Measurements from ENCODE around the gene FAM131A.
"Not testable (repeated sequence)": the region's sequence is repeated elsewhere in the genome, so short reads cannot be mapped to it uniquely, and the experiment has no call there.

FAM131A gene

GRCh38 chr3:184339451-184340135 is 2.2 kb downstream of the FAM131A start:
- peaks cover 19% of the 10 kb centered on the region for H3K4me1 Mint-ChIP-seq (ENCODE audit: low read depth)
- not testable (repeated sequence) for H3K9me3 Mint-ChIP-seq; H3K27me3 Mint-ChIP-seq (ENCODE audit: low read depth); DNase-seq (ENCODE audit: low spot score); H3K27ac Mint-ChIP-seq; H3K36me3 Mint-ChIP-seq (ENCODE audit: low read depth); H3K4me3 Mint-ChIP-seq

GRCh38 chr3:184341925-184342324 is 4.5 kb downstream of the FAM131A start:
- Mint-ChIP-seq H3K27ac (no peak overlapping the region), H3K4me1 (ENCODE audit: low read depth) (peaks cover 6% of the 10 kb centered on the region), H3K27me3 (ENCODE audit: low read depth) (no peaks in the 10 kb centered on the region), H3K4me3 (no peak overlapping the region), H3K9me3 (no peaks in the 10 kb centered on the region), H3K36me3 (ENCODE audit: low read depth) (no peaks in the 10 kb centered on the region)
- no peak for DNase-seq (ENCODE audit: low spot score)

GRCh38 chr3:184343200-184343876 is 5.9 kb downstream of the FAM131A start:
- DNase-seq (ENCODE audit: low spot score): no peak
- no peaks in the 10 kb centered on the region for H3K36me3 Mint-ChIP-seq (ENCODE audit: low read depth)
- no peak overlapping the region for H3K27ac Mint-ChIP-seq
- H3K4me3 Mint-ChIP-seq: no peak overlapping the region
- no peaks in the 10 kb centered on the region for H3K27me3 Mint-ChIP-seq (ENCODE audit: low read depth)
- peaks cover 4% of the 10 kb centered on the region for H3K4me1 Mint-ChIP-seq (ENCODE audit: low read depth)
- H3K9me3 Mint-ChIP-seq: no peaks in the 10 kb centered on the region

GRCh38 chr3:184344579-184345316 is 7.3 kb downstream of the FAM131A start:
- H3K36me3 Mint-ChIP-seq (ENCODE audit: low read depth): no peaks in the 10 kb centered on the region
- H3K27me3 Mint-ChIP-seq (ENCODE audit: low read depth): no peaks in the 10 kb centered on the region
- H3K4me1 Mint-ChIP-seq (ENCODE audit: low read depth): peaks cover 4% of the 10 kb centered on the region
- no peaks in the 10 kb centered on the region for H3K9me3 Mint-ChIP-seq
- H3K27ac Mint-ChIP-seq: no peak overlapping the region
- no peak for DNase-seq (ENCODE audit: low spot score)
- no peak overlapping the region for H3K4me3 Mint-ChIP-seq

- H3K4me3 Mint-ChIP-seq: no peak overlapping the region
- no peaks in the 10 kb centered on the region for H3K9me3 Mint-ChIP-seq
- H3K27ac Mint-ChIP-seq: no peak overlapping the region
- no peaks in the 10 kb centered on the region for H3K27me3 Mint-ChIP-seq (ENCODE audit: low read depth)
- DNase-seq (ENCODE audit: low spot score): no peak
- H3K4me1 Mint-ChIP-seq (ENCODE audit: low read depth): peaks cover 4% of the 10 kb centered on the region
- H3K36me3 Mint-ChIP-seq (ENCODE audit: low read depth): no peaks in the 10 kb centered on the region
Measured at GRCh38 chr3:184345317-184346144, 8.1 kb downstream of the FAM131A start.

GRCh38 chr3:184346480-184347190 is 9.2 kb downstream of the FAM131A start:
- no peaks in the 10 kb centered on the region for H3K27me3 Mint-ChIP-seq (ENCODE audit: low read depth)
- DNase-seq (ENCODE audit: low spot score): no peak
- no peaks in the 10 kb centered on the region for H3K36me3 Mint-ChIP-seq (ENCODE audit: low read depth)
- H3K4me1 Mint-ChIP-seq (ENCODE audit: low read depth): peaks cover 4% of the 10 kb centered on the region
- no peak overlapping the region for H3K27ac Mint-ChIP-seq
- H3K4me3 Mint-ChIP-seq: no peak overlapping the region
- no peaks in the 10 kb centered on the region for H3K9me3 Mint-ChIP-seq

- no peaks in the 10 kb centered on the region for H3K27me3 Mint-ChIP-seq (ENCODE audit: low read depth)
- no peaks in the 10 kb centered on the region for H3K36me3 Mint-ChIP-seq (ENCODE audit: low read depth)
- peaks cover 4% of the 10 kb centered on the region for H3K4me1 Mint-ChIP-seq (ENCODE audit: low read depth)
- H3K4me3 Mint-ChIP-seq: no peak overlapping the region
- H3K9me3 Mint-ChIP-seq: no peaks in the 10 kb centered on the region
- DNase-seq (ENCODE audit: low spot score): no peak
- no peak overlapping the region for H3K27ac Mint-ChIP-seq
Measured at GRCh38 chr3:184347321-184348056, 10.1 kb downstream of the FAM131A start.

- DNase-seq (ENCODE audit: low spot score): no peak
- H3K9me3 Mint-ChIP-seq: no peaks in the 10 kb centered on the region
- H3K36me3 Mint-ChIP-seq (ENCODE audit: low read depth): no peaks in the 10 kb centered on the region
- H3K27me3 Mint-ChIP-seq (ENCODE audit: low read depth): no peaks in the 10 kb centered on the region
- no peak overlapping the region for H3K4me3 Mint-ChIP-seq
- peaks cover 4% of the 10 kb centered on the region for H3K4me1 Mint-ChIP-seq (ENCODE audit: low read depth)
- no peak overlapping the region for H3K27ac Mint-ChIP-seq
Measured at GRCh38 chr3:184348057-184348382, 10.6 kb downstream of the FAM131A start.

GRCh38 chr3:184349563-184350470 is 12.4 kb downstream of the FAM131A start:
- no peaks in the 10 kb centered on the region for H3K27me3 Mint-ChIP-seq (ENCODE audit: low read depth)
- no peak for DNase-seq (ENCODE audit: low spot score)
- H3K9me3 Mint-ChIP-seq: no peaks in the 10 kb centered on the region
- peaks cover 5% of the 10 kb centered on the region for H3K4me1 Mint-ChIP-seq (ENCODE audit: low read depth)
- H3K4me3 Mint-ChIP-seq: no peak overlapping the region
- no peaks in the 10 kb centered on the region for H3K36me3 Mint-ChIP-seq (ENCODE audit: low read depth)
- H3K27ac Mint-ChIP-seq: no peak overlapping the region

- Mint-ChIP-seq H3K4me3 (no peak overlapping the region), H3K27me3 (ENCODE audit: low read depth) (no peaks in the 10 kb centered on the region), H3K27ac (no peak overlapping the region), H3K36me3 (ENCODE audit: low read depth) (no peaks in the 10 kb centered on the region), H3K4me1 (ENCODE audit: low read depth) (peaks cover 5% of the 10 kb centered on the region), H3K9me3 (no peaks in the 10 kb centered on the region)
- no peak for DNase-seq (ENCODE audit: low spot score)
Measured at GRCh38 chr3:184350618-184351017, 13.2 kb downstream of the FAM131A start.

- no peak for DNase-seq (ENCODE audit: low spot score)
- Mint-ChIP-seq H3K9me3 (no peaks in the 10 kb centered on the region), H3K36me3 (ENCODE audit: low read depth) (no peaks in the 10 kb centered on the region), H3K4me1 (ENCODE audit: low read depth) (peaks cover 5% of the 10 kb centered on the region), H3K27ac (no peak overlapping the region), H3K27me3 (ENCODE audit: low read depth) (no peaks in the 10 kb centered on the region), H3K4me3 (no peak overlapping the region)
Measured at GRCh38 chr3:184351511-184352148, 14.2 kb downstream of the FAM131A start.
